ENCODE results near the gene PIK3AP1. TPM values are rescaled to one million over a fixed set of nuclear protein-coding genes. Genes with fewer than 3 reads are reported as not detected.
"Not testable (repeated sequence)": the region's sequence is repeated elsewhere in the genome, so short reads cannot be mapped to it uniquely, and the experiment has no call there.

Gene PIK3AP1
- total RNA-seq, 1 donor from 2014 or later, result 5.9 TPM

GRCh38 chr10:96700374-96701099 is 19.8 kb downstream of the PIK3AP1 start:
- no peak for TF ChIP-seq CTCF (IDR thresholded peaks at IDR 0.05)
- no peak overlapping the region for H3K4me3 ChIP-seq
- no peak for DNase-seq (ENCODE audit: low spot score in 2 of 2)
- H3K36me3 ChIP-seq, result no peaks in the 10 kb centered on the region
- H3K27me3 ChIP-seq, result no peaks in the 10 kb centered on the region
- no peaks in the 10 kb centered on the region for H3K9me3 ChIP-seq
- no peaks in the 10 kb centered on the region for H3K4me1 ChIP-seq
- H3K27ac ChIP-seq, result no peak overlapping the region
- intact Hi-C loops (cut with DNase I), result no loop called here

DNA sequence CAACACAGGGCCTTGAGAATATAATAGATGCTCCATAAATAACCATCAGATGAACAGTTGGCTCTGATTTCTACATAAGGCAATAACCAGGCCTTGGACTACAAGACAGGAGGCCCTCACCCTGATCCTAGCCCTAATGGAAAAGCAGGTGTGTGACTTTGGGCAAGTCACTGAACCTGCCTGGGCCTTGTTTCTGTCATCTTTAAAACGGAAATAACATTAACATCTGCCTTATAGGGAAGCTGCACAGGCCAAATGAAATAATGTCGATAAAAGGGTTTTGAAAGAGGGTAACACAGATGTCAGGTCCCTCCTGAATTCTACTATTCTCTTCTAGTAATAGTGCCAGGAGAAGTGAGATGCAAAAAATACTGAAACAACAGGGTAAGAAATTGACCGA is 20.7 kb downstream of the PIK3AP1 start:
- intact Hi-C loops (cut with DNase I), result no loop called here
- DNase-seq (ENCODE audit: low spot score in 2 of 2), result no peak
- H3K9me3 ChIP-seq, result no peaks in the 10 kb centered on the region
- H3K27me3 ChIP-seq, result no peaks in the 10 kb centered on the region
- no peaks in the 10 kb centered on the region for H3K4me1 ChIP-seq
- H3K4me3 ChIP-seq, result no peak overlapping the region
- no peak overlapping the region for H3K27ac ChIP-seq
- no peak for TF ChIP-seq CTCF (IDR thresholded peaks at IDR 0.05)
- H3K36me3 ChIP-seq, result no peaks in the 10 kb centered on the region

DNA sequence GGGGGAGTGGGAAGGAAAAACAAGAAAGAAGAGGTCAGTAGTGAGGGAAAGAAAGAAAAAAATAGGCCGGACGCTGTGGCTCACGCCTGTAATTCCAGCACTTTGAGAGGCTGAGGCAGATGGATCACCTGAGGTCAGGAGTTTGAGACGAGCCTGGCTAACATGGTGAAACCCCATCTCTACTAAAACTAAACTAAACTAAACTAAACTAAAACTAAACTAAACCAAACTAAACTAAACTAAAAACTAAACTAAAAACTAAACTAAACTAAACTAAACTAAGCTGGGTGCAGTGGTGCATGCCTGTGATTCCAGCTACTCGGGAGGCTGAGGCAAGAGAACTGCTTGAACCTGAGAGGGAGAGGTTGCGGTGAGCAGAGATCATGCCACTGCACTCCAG is 22.0 kb downstream of the PIK3AP1 start:
- H3K27me3 ChIP-seq; H3K4me3 ChIP-seq; H3K4me1 ChIP-seq; DNase-seq (ENCODE audit: low spot score in 2 of 2); intact Hi-C loops (cut with DNase I); H3K27ac ChIP-seq; H3K36me3 ChIP-seq; H3K9me3 ChIP-seq: not testable (repeated sequence)

- no peaks in the 10 kb centered on the region for H3K27me3 ChIP-seq
- no peak for TF ChIP-seq CTCF (IDR thresholded peaks at IDR 0.05)
Observed at GRCh38 chr10:96697438-96697837, 22.9 kb downstream of the PIK3AP1 start.

GRCh38 chr10:96696845-96697425 is 23.4 kb downstream of the PIK3AP1 start:
- Histone ChIP-seq H3K4me3 (no peak overlapping the region), H3K27me3 (no peaks in the 10 kb centered on the region), H3K27ac (no peak overlapping the region), H3K36me3 (no peaks in the 10 kb centered on the region), H3K9me3 (no peaks in the 10 kb centered on the region), H3K4me1 (no peaks in the 10 kb centered on the region)
- no peak for DNase-seq (ENCODE audit: low spot score in 2 of 2)
- TF ChIP-seq CTCF (IDR thresholded peaks at IDR 0.05), result no peak
- intact Hi-C loops (cut with DNase I), result no loop called here

More at GRCh38 chr10:96697438-96697837, 22.9 kb downstream of the PIK3AP1 start:
- Histone ChIP-seq H3K4me1 (no peaks in the 10 kb centered on the region), H3K27ac (no peak overlapping the region), H3K9me3 (no peaks in the 10 kb centered on the region), H3K4me3 (no peak overlapping the region), H3K36me3 (no peaks in the 10 kb centered on the region)
- no peak for DNase-seq (ENCODE audit: low spot score in 2 of 2)
- intact Hi-C loops (cut with DNase I), result no loop called here

GRCh38 chr10:96695975-96696634 is 24.2 kb downstream of the PIK3AP1 start:
- Histone ChIP-seq H3K36me3 (no peaks in the 10 kb centered on the region), H3K4me1 (peaks cover 0 to 3% of the 10 kb centered on the region in 2 donors), H3K9me3 (no peaks in the 10 kb centered on the region), H3K4me3 (no peak overlapping the region), H3K27ac (no peak overlapping the region), H3K27me3 (no peaks in the 10 kb centered on the region)
- DNase-seq (ENCODE audit: low spot score in 2 of 2), result no peak
- intact Hi-C loops (cut with DNase I), result no loop called here
- TF ChIP-seq CTCF (IDR thresholded peaks at IDR 0.05), result no peak
